Renal pelvis (tissue), 4 donors: ENCODE data around the gene FBLIM1. TPM values are rescaled to one million over a fixed set of nuclear protein-coding genes. Genes with fewer than 3 reads are reported as not detected.
A peak's percentile ranks its signal among the peaks of the same experiment; 100 is the strongest.

Source experiments
- DNase-seq: peaks from one replicate; pipeline ENCODE4 v3.0.0-alpha.2; 2013
- polyA plus RNA-seq, 3 donors: library from polyadenylated mRNA; unstranded; fragments of 120-200 nt; gene quantifications; one replicate each; pipeline ENCODE4 v1.2.1, GENCODE V29; 2013; ENCODE audit not compliant: insufficient read length in 3 of 3

FBLIM1 gene
- polyA plus RNA-seq, 3 donors, result 55.1 to 65.3 (median 59.4) TPM

DNA sequence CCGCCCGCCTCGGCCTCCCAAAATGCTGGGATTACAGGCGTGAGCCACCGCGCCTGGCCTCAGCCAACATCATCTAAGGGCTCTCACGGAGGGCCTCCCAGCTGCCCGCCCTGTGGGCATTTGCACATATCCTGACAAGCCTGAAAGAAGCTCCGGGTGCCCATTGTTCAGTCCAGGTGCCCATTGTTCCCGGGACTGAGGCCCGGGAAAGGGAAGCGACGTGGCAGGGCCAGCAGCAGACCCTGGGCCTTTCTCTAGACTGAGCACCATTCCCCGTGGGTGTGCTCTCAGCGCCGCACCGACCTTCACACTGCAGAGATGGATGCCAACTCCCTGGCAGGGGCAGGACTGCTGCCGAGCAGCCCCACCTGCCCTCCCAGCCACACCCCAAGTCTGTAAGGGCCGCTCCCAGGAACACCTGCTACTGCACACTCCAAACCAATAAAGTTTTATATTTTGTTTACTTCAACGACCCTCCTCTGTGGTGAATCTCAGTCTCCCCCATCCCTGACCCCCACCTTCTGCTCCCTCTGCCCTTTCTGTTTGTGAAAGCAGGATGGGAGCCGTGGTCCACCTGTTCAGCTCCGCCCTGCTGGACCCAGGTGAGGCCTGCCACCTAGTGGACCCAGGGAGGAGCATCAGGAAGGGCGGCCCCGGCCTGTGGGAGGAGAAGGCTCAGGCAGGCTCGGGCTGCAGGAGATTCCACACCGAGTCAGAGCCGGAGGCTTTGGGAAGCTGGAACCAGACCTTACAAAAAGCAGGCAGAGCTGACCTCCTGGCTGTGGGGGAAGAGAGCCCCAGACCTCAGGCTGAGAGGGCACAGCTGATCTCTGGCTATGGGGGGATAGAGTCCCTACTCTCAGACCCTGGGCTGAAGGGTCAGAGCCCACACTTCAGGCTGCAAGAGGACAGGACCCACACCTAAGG, 17.4 kb upstream of the FBLIM1 start:
- DNase-seq, result peak; percentile 80

DNA sequence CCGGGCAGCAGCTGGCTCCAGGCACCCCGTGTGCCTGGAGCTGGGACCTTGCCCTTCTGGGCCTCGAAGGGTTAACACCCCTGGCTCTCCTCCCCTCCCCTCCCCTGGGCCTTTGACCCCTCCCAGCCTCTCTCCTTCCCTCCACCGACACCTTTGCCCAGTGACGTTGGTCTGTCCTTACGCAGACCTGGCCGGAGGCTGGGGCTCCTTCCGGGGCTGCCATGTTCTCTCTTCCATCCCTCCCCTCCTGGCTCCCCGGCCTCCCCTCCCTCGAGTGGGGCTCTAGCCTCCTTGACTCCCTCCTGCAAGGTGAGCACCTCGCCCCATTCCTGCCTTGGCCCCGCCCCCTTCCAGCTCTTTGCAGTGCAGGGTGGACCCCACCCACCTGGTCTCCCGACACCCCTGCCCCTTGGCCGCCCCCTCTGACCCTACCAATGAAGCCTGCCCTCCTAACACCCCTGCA, 16.2 kb upstream of the FBLIM1 start, which contains the start of gene TMEM82:
TMEM82 (plus strand) TSS at position 161 of the 463 bp plus-strand sequence; CDS start at position 222, 61 bp downstream.
- no peak for DNase-seq

DNA sequence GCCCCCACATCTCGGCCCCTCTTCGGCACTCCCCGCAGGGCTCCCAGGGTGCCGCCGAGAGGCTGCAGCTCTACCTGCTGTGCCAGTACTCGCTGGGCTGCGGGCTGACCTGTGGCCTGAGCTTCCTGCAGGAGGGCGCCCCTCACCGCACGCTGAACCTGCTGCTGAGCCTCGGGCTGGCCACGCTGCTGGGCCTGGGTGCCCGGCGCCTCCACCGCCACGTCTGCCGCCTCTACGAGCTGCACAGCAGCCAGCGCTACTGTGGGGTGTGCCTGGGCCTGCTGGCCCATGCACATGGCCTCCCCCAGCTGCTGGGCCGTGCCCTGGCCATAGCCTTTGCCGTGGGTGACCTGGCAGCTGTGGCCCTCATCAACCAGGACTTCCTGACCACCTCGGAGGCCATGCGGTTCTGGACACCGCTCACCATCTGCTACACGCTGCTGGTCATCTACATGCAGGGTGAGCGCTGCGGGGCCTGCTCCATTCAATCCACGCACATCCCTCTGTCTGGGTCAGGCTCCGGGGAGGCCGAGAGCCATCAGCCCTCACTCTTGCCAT, 14.4 kb upstream of the FBLIM1 start:
- DNase-seq, result no peak

DNA sequence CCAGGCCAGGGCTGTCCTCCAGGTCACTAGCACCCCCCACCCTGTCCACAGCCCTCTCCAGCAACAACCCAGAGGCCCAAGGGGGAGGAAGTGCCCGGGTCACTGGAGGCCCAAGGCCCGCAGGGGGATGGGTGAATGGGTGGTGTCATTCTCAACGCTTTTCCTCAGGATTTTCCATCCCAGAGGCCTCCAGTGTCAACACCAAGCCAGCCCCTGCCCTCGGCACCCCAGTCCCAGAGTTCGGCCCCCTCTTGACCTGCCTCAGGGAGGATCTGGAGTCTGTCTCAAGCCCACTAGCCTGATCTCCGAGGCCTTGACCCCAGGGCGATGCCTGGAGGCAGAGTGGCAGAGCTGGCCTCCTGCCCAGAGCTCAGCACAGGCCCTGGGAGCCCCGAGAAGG, 11.2 kb upstream of the FBLIM1 start:
- no peak for DNase-seq

DNA sequence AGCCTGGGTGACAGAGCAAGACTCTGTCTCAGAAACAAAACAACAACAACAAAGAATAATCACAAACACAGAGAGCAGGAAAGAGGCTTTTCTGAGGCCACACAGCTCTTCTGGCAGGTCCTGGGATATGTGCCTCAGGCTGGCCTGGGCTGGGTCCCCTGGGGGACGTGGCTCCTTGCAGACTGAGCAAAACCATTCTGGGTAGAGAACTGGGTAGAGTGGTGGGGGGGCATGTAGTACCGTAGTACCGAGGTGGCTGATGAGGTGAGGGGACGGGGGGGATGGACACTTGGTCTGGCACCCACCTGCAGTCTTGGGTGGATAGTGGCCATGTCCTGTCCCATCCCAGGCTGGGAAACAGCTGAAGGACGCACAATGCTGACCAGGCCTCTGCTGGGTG, 10.3 kb upstream of the FBLIM1 start:
- no peak for DNase-seq

DNA sequence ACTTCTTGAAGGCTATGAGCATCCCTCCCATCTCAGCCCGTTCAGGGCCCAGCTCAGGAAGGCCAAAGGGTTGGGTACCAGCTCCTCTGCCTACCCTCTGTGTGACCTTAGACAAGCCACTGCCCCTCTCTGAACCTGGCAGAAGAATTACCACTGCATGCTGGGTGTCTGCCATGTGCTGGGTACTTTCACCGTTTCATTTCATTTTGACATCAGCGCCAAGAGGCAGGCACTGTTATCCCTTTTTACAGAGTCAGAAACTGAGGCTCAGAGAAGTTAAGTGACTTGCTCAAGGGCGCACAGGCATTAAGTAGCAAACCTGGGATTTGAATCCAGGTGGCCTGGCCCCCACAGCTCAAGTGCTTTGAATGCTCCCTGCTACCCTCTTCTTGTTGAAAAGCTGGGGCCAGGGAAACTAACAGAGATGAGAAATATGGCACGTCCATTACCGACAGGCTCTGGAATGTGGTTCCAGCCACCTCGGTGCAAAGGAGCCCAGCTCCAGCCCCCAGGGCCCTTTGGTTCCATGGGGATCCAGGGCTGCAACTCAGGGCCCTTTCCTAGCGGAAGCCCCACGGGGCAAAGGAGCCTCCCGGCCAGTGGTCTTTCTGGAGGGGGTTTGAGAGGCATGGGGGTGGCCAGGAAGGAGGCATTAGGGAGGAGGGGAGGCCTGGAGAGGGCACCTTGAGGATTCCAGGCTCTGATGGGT, 9.8 kb upstream of the FBLIM1 start:
- DNase-seq, result no peak

DNA sequence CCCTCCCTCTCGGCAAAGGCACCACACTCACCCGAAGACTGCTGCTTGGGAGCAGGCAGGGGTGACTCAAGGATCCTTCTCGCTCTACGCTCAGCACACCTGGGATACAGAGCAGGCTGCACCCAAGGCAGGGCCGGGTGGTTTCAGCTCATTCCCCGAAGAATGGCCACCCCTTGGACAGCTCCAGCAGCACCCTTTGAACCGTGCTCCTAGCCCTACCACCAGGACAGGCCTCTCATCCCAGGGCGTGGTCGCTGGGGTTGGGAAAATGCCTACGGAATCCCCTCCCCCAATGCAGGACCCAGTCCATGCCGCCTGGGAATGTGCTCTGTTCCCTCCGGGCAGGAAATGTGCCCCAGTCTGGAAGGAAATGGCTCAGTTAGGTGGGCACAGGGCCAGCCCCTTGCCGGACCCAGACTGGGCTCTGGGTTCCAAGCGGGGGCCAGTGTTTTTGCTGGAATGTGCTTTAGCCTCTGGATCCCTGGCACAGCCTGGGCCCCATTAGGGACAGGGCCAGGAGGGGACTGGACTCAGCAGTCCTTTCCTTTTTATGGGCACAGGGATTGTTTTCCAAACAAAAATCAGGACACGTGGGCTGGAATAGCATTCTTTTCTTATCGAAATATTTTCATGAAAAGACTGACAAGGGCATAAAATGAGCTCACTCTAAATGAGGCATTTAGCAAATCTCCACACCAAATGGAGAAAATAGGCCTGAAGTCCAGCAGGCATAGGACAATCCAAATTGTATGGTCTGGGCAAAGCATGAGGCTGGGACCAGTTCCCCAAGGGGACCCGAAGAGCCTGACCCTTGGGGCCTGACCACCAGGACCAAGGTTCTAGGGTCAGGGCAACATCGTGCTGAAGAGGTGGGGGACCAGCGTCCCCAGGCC, 8.9 kb upstream of the FBLIM1 start:
- DNase-seq, result no peak

DNA sequence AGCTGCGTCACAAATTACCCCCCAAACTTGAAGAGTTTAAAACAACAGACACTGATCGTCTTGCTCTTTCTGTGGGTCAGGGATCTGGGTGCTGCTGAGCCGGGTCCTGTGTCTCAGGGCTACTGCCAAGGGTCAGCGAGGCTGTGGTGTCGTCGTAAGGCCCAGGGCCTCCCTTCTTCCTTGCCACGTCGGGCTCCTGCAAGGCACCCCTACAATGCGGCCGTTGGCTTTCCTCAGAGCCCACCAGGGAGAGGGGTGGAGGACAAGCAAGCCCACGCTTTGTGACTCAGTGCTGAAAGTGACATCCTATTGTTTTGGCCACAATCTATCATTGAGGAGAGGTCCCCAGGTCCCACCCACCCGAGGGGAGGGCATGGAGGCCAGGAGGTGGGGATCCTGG, 7.7 kb upstream of the FBLIM1 start:
- no peak for DNase-seq

DNA sequence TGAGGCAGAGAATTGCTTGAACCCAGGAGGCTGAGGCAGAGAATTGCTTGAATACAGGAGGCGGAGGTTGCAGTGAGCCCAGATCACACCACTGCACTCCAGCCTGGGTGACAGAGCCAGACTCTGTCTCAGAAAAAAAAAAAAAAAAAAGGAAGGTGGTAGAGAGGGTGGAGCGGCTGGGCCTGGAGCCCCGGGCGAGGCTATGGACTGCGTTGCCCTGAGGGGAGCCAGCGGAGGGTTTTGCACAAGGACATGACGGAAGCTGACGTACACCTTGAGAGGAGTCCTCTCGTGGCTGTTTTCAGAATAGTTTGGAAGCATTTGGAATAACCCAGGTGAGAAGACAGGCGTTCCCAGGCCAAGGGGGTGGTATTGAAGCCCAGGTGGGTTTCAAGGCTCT, 6.9 kb upstream of the FBLIM1 start:
- no peak for DNase-seq

DNA sequence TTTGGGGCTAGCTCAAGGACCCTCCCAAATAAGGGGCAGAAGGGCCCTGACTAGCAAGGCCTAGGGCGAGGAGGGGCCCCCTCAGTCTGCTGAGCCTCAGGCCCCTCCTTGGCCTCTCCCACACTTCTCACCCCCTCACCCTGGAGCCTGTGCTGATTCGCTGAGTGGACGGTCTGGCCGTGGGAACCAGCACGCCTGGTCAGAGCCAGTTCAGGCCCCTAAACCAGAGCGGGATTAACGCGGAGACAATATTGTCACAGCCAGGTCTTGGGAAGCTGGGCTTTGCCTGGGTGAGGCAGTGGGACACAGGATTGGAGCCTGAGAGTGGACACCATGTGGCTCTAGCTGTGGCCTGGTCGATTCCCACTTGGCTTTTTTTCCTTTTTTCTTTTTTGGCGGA, 4.8 kb upstream of the FBLIM1 start:
- DNase-seq, result no peak

DNA sequence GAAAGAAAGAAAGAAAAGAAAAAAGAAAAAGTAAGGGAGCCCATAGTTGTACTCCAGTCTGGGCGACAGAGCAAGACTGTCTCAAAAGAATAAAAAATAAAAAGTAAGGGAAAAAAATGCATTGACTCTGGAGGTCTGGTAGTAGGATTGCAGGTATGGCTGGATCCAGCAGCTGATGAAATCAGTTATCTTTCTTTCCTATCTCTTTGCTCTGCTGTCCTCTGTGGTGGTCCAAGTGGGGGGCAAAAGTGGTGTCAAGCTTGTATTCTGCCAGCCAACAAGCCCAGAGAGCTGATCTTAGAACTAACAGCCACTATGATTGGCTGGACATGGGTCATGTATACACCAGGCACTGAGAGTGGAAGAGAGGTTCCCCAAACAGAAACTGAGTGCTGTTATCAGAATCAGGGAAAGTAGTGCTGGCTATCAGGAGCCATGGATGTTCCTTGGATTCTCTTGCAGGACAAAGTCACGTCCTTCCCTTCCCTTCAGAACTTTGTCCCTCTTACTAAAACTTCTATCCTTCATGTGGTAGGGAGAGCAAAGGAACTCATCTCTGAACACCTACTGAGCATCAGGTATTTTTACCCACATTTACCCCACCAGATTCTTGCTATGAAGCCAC, 3.5 kb upstream of the FBLIM1 start:
- no peak for DNase-seq

DNA sequence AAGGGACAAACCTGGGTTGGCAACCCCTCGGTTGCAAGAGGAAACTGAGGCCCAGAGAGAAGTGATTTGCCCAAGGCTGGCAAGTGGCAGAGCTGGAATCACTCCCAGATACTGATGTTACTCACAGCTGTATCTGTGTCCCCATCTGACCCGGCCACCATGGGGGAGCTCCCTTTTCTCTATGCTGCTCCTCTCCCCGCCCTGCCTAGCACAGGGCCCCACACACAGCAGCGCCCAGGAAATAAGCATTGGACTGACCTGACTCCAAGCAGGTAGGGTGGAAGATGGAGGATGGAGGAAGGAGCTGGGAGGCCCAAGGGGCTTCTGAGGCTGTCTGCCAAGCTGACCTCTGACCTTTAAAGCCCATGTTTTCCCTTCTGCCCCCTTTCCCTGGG, 3.0 kb upstream of the FBLIM1 start:
- no peak for DNase-seq

DNA sequence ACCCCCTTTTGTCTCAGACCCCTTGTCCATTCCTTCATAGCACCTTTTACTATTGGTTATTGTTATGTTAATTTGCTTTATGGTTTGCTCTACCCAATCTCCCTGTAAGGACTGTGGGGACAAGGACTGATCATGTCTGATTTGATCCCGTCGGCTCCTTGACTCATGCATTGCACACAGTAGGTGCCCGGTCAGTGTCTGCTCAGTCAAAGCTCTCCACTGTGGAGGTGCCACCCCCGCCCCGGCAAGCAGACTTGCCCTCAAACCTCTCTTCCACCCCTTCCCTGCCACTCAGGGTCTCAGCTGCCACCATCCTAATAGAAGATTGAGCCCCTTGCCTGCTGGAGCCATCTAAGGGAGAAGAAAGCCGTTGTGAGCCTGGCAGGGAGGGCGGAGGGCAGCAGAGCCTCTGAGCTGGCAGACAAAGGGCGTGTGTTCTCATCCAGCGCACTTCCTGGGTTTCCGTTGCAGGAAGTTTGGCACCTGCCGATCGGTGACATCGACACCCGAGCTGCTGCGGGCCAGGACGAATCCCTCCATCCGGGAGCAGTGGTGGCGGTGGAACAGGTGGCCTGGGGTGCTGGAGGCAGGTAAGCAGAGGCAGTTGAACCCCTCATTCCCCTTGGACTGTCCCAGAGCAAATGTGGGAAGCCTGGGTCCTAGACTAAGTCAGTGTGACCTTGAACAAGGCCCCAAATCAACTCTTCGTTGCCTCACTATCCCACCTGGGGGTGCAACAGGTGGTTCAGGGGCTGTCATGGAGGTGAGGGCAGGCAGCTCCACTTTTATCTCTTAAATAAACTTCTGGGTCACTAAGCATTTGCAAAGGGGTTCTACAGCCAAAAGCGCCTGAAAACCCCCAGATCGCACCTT, 2.2 kb upstream of the FBLIM1 start:
- DNase-seq, result no peak

DNA sequence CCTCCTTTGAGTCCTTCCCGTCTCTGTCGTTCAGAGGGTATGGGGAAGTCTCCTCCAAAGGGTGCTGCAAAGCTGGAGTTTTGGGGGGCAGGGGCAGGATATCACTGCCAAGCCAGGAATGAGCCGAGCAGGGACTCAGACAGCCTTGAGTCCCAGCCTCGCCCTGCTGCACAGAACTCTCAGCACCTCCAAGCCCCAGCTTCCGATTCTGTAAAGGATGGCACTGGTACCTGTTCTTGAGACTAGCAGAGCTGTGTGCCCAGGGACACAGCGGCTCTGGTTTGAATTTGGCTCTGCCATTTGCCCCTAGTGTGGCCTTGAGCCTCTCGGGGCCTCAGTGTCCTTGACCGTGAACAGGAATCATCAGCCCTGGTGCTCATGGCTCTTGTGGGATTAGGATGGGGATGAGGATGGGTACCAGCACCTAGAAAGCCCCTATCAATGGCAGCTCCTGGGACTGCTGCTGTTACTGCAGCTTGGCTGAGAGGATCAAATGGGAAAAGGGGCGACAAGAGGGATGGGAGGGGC, 1.5 kb upstream of the FBLIM1 start:
- DNase-seq, result no peak

DNA sequence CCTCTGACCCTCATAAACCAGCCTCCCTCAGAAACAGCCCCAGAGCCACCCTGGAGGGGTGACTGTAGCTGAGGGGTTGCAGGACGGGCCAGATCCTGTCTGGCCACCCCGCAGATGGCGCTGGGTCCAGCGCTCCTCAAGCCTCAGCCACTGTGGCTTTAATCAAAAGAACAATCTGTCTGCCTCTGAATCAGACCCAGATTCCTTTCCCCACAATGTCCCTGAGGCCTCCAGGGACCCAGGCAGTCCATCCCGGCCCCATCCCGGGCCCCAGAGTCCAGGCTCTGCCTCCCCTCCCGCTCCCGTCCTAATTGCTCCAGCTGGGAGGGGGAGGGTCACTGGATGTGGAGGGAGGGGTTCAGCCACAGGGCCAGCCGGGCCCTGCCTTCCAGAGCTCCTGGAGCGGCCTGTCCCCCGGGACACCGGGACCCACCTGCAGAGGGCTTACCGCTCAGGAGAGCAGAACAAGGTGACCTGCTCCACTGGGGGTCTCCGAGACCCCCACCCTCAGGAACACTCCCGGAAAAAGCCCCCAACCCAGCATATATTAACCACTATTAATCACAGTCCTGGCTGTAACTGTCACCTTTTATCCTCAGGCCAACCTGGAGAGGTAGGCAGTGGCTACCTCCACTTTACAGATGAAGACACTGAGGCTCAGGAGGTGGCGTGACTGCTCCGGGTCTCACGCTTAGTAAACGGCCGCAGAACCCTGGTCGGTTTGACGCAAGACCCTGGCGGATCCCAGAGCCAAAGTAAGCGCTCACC, 836 bp upstream of the FBLIM1 start:
- DNase-seq, result no peak

DNA sequence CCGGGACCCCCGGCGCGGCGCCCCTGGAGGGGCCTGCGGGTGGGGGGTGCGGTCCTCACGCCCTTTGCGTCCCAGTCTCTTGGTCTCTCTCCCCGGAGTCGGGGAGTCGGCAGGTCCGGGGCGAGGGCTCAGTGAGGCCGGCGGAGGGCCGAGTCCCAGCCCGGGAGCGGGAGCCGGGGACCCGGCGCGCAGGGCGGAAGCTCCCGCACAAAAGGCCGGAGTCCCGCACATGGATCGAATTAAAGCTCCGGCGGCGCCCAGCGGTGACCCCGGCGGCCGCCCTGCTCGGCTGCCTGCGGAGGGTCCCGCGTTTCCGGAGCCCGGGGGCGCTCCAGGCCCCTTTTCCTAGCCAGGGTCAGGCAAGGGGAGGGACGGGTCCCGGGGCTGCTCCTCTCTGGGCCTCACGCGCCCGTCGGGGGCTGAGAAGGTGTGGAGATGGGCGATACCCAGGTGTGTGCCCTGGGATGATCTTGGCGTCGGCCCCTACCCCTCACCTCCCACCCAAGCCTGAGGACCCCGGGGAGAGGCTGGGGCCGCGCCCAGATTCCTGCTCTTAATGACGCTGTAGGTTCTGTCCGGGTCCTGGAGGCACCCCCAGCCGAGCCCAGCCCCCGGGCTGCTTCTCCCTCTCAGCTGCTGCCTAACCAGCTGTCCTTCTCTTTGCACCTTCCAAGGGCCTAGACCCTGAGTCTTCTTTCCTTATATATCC, 512 bp downstream of the FBLIM1 start:
- no peak for DNase-seq

DNA sequence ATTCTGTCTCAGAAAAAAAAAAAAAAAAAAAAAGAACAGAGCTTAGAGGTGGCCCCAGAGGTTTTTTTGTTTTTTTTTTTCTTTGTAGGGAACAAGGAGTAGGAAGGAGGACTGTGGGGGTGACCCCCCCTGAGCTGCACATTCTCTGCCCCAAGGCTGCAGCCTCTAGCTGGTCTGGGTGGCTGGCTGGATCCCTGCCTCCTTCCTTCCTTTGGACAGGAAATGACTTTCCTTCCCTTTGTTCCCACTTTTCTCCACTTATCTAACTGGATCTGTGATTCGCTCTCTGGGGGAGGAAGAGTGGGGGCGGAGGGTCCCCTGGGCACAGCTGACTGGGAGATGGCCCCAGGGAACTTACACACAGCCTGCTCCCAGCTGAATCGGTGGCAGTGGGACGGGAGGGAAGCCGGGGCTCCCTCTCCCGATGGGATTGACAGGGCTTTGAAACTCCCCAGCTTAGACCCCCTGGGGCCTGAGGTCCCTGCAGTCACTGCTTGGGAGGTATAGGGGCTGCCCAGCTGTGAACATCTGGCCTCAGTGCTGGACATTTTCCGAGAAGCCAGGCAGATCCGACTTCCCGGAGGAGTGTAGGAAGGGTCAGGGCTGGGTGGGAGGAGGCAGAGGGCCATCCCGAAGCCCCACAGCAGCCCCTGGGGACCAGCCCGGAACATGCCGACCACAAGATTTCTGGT, 2.1 kb downstream of the FBLIM1 start:
- peak; percentile 75 for DNase-seq
